OCI-LY7 (cell line): ENCODE measurements around the gene LGI4.

ENCODE experiments used
- EZH2phosphoT487 ChIP-seq: fragments of 200-600 bp; sonication (generic); IDR thresholded peaks from 2 replicates; pipeline ENCODE4 v1.6.1; 2018; ENCODE audit warnings: low read depth, borderline replicate concordance, mild to moderate bottlenecking, mixed run types, antibody characterized with exemption, low read length, moderate library complexity, mixed read lengths
- TF ChIP-seq, protein P1 (sequence below): fragments of 200-600 bp; sonication (generic); conservative IDR thresholded peaks from 2 replicates; pipeline ENCODE4 v1.5.1; 2014; ENCODE audit warnings: mild to moderate bottlenecking, antibody characterized with exemption, low read length, moderate library complexity, mixed read lengths

DNA sequence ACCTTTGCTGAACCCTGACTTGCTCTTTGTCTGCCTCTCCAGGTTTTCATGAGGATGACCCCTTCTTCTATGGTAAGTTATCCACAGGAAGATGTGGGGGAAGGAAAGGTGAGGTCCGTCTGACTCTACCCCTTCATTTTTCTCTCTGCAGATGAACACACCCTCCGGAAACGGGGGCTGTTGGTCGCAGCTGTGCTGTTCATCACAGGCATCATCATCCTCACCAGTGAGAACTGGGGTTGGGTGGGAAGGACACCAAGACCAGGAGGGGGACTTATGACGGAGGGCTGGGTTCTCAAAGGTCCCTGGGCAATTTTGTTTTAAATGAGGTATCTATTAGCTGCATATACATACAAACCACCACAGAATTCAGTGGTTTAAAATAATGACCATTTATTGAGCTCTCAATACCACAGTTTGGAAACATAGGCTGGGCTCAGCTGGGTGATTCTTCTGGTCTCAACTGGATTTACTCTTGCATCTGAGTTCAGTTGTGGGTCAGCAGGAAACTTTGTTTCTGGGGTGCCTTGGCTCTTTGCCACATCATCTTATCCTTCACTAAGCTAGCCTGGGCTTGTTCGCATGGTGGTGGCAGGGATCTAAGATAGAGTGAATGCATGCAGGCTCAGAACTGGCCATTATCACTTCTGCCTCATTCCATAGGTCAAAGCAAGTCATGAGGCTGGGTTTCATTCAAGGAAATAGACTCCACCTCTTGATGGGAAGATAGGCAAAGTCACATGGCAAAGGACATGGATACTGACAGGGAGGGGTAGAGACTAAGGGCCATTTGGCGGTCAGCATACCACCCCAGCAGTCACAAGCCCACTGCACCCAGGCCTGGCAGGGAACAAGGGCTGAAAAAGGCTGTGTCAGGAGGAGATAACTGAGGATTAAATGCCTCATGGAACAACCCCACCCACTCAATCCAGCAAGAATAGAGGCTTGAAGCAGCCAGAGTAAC lies 31.5 kb upstream of the LGI4 start:
- TF ChIP-seq, protein P1, sequence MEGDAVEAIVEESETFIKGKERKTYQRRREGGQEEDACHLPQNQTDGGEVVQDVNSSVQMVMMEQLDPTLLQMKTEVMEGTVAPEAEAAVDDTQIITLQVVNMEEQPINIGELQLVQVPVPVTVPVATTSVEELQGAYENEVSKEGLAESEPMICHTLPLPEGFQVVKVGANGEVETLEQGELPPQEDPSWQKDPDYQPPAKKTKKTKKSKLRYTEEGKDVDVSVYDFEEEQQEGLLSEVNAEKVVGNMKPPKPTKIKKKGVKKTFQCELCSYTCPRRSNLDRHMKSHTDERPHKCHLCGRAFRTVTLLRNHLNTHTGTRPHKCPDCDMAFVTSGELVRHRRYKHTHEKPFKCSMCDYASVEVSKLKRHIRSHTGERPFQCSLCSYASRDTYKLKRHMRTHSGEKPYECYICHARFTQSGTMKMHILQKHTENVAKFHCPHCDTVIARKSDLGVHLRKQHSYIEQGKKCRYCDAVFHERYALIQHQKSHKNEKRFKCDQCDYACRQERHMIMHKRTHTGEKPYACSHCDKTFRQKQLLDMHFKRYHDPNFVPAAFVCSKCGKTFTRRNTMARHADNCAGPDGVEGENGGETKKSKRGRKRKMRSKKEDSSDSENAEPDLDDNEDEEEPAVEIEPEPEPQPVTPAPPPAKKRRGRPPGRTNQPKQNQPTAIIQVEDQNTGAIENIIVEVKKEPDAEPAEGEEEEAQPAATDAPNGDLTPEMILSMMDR, result no peak
- no peak for TF ChIP-seq EZH2phosphoT487
